ENCODE measurements around the gene KCNF1.

GRCh38 chr2:10923008-10923375, 11.3 kb downstream of the KCNF1 start:
- no peak for TF ChIP-seq EZH2 (IDR thresholded peaks at IDR 0.05; ENCODE audit: borderline replicate concordance, low read depth, low read length, severe bottlenecking)
- no peak for TF ChIP-seq CTCF (IDR thresholded peaks at IDR 0.05; ENCODE audit: borderline replicate concordance, extremely low read depth, low read length, poor library complexity, severe bottlenecking)

Data from DND-41 (cell line).